ENCODE measurements around the gene RAD51B. TPM values are rescaled to one million over a fixed set of nuclear protein-coding genes. Genes with fewer than 3 reads are reported as not detected.

Gene RAD51B
- total and polyA plus RNA-seq, 3 donors from 2014 or later, result 5.5 to 22.5 (median 19.1) TPM

DNA sequence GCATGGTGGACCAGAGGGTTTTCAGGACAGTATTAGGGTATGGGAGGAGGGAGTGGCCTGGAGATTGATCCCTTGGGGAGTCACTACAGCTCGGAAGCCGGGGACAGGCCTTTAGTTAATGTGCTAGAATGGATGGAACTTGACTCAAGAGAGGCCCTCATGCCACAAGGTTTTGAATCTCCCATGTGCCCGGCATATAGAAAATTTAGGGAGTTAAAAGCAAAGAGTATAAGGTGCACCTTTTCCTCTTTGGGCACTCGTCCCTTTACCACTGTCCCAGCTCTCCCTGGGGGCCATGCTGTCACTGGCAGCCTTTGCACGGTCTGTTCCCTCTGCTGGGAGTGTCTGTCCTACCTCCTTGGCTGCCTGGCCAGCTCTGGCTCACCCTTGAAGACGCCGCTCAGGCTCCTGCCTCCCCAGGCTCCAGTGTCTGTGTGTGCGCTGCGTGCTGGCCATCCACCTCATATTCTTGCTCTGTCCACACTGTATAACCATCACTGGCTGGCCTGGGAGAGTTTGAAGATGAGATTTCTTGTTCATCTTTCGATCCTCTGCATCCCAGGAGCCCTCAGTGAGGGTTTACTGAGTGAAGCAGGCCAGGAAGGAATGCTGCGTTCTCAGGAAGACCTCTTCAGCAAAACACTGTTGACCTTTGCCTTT, 811.9 kb downstream of the RAD51B start:
- Histone ChIP-seq H3K9me3 (no peaks in the 10 kb centered on the region), H3K4me1 (peaks cover 38% of the 10 kb centered on the region), H3K27me3 (no peaks in the 10 kb centered on the region), H3K36me3 (ENCODE audit: low read depth, missing control alignments) (no peaks in the 10 kb centered on the region), H3K27ac (peak overlapping the region; percentile 79 to 81), H3K4me3 (no peak overlapping the region)
- intact Hi-C loops (cut with DNase I; ENCODE audit: low total_unique reads), result no loop called here
- 65 to 68% methylated on average over 11 of the region's 11 CpGs for WGBS, 2 donors
- TF ChIP-seq POLR2A (IDR thresholded peaks at IDR 0.05), result no peak
- no peak for TF ChIP-seq CTCF (IDR thresholded peaks at IDR 0.05)
- DNase-seq, result no peak

- Histone ChIP-seq H3K9me3 (no peaks in the 10 kb centered on the region), H3K4me3 (no peak overlapping the region), H3K27ac (peak overlapping the region; percentile 79 to 81), H3K4me1 (peaks cover 30% of the 10 kb centered on the region), H3K36me3 (ENCODE audit: low read depth, missing control alignments) (no peaks in the 10 kb centered on the region), H3K27me3 (no peaks in the 10 kb centered on the region)
- intact Hi-C loops (cut with DNase I; ENCODE audit: low total_unique reads), result no loop called here
- TF ChIP-seq CTCF (IDR thresholded peaks at IDR 0.05) (no peak), POLR2A (IDR thresholded peaks at IDR 0.05) (no peak)
- WGBS, 2 donors, result 66 to 68% methylated on average over 13 to 19 of the region's 19 CpGs
- peak; percentile 69 for DNase-seq
These were observed 812.7 kb downstream of the RAD51B start for GRCh38 chr14:68632054-68632895.

GRCh38 chr14:68633131-68633991, 813.8 kb downstream of the RAD51B start:
- Histone ChIP-seq H3K27ac (peak overlapping the region; percentile 9 to 81), H3K27me3 (no peaks in the 10 kb centered on the region), H3K4me3 (no peak overlapping the region), H3K9me3 (no peaks in the 10 kb centered on the region), H3K4me1 (peaks cover 31% of the 10 kb centered on the region), H3K36me3 (ENCODE audit: low read depth, missing control alignments) (no peaks in the 10 kb centered on the region)
- DNase-seq, result no peak
- TF ChIP-seq CTCF (IDR thresholded peaks at IDR 0.05), result no peak
- TF ChIP-seq POLR2A (IDR thresholded peaks at IDR 0.05), result no peak
- WGBS, 2 donors, result 28 to 31% methylated on average over 14 to 15 of the region's 15 CpGs
- intact Hi-C loops (cut with DNase I; ENCODE audit: low total_unique reads), result no loop called here

DNA sequence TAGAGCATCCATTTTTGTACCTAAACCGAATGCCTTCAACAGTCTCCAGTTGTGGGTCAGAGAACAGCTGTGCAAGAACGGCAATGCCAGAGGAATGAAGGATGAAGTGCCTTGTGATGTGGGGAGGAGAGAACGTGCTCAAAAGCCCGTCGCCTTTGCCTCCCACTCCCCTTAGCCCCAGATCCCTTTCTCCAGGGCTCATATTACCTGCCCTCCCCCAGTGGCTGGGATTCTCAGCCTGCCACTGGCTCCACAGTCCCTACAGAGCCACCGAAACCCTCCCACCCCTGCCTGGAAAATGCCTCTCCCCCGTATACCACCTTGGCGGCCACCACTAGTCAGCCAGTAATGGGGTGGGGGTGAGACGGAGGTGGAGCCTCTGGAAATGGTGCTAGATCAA, 814.8 kb downstream of the RAD51B start:
- TF ChIP-seq POLR2A (IDR thresholded peaks at IDR 0.05), result no peak
- TF ChIP-seq CTCF (IDR thresholded peaks at IDR 0.05), result no peak
- DNase-seq, result no peak
- intact Hi-C loops (cut with DNase I; ENCODE audit: low total_unique reads), result no loop called here
- peaks cover 41% of the 10 kb centered on the region for H3K4me1 ChIP-seq
- 77% methylated on average over 9 of the region's 9 CpGs for WGBS, 2 donors
- H3K36me3 ChIP-seq (ENCODE audit: low read depth, missing control alignments), result no peaks in the 10 kb centered on the region
- H3K9me3 ChIP-seq, result no peaks in the 10 kb centered on the region
- no peak overlapping the region for H3K27ac ChIP-seq
- H3K27me3 ChIP-seq, result no peaks in the 10 kb centered on the region
- H3K4me3 ChIP-seq, result no peak overlapping the region
